Gastrocnemius medialis (tissue), 4 donors: Measurements from ENCODE around the gene P2RX5. TPM values are rescaled to one million over a fixed set of nuclear protein-coding genes. Genes with fewer than 3 reads are reported as not detected.
A peak's percentile ranks its signal among the peaks of the same experiment; 100 is the strongest.

Source experiments
- ATAC-seq, 2 donors: fragments of 150-250 bp; one replicate each; pipeline ENCODE4 v1.9.1; 2016
- DNase-seq, 2 donors: peaks; one replicate each; pipeline ENCODE4 v3.0.0-alpha.2; 2019
- H3K27ac ChIP-seq, 4 donors: fragments of 200-600 bp; sonication (generic); 1 replicate in 1 of 4; 2 replicates in 3 of 4; pipeline ENCODE4 v1.5.1; 2016 to 2018; ENCODE audit warnings: mild to moderate bottlenecking in 2 of 4, moderate library complexity in 1 of 4
- H3K27me3 ChIP-seq, 3 donors: fragments of 200-600 bp; sonication (generic) in 2 of 3; 1 replicate in 1 of 3; 2 replicates in 2 of 3; pipeline versions ENCODE4 v1.5.1 to v1.6.0; 2016 to 2019; ENCODE audit warnings: mild to moderate bottlenecking in 1 of 3, moderate library complexity in 1 of 3
- H3K36me3 ChIP-seq, 2 donors: fragments of 200-600 bp; sonication (generic) in 1 of 2; one replicate each; pipeline ENCODE4 v1.5.1; 2017 to 2018
- H3K4me1 ChIP-seq, 2 donors: fragments of 200-600 bp; sonication (generic) in 1 of 2; one replicate each; pipeline ENCODE4 v1.5.1; 2016 to 2017; ENCODE audit warnings: mild to moderate bottlenecking in 2 of 2
- H3K4me3 ChIP-seq, 4 donors: fragments of 200-600 bp; sonication (generic) in 3 of 4; 1 replicate in 1 of 4; 2 replicates in 3 of 4; pipeline ENCODE4 v1.5.1; 2016 to 2019; ENCODE audit warnings: mild to moderate bottlenecking in 2 of 4
- H3K9me3 ChIP-seq, 3 donors: fragments of 200-600 bp; sonication (generic) in 2 of 3; 1 replicate in 1 of 3; 2 replicates in 2 of 3; pipeline ENCODE4 v1.5.1; 2016 to 2019
- POLR2A ChIP-seq, 2 donors: fragments of 450-650 bp; IDR thresholded peaks; one replicate each; pipeline ENCODE4 v1.6.1; 2017; ENCODE audit warnings: antibody characterized with exemption in 2 of 2, mild to moderate bottlenecking in 2 of 2, moderate library complexity in 2 of 2
- in situ Hi-C, 4 donors: fragments of 200-750 bp; cut with MboI; loops; one replicate each; pipeline versions ENCODE4 v1.15.0 to v1.8.0; 2017; ENCODE audit warnings: low sequenced_read_pairs in 4 of 4
- intact Hi-C: fragments of 100-400 bp; cut with DNase I; formaldehyde crosslinking; loops from one replicate; pipeline ENCODE4 v1.15.1; 2023; ENCODE audit warnings: low total_unique reads
- total RNA-seq, 4 donors: library from RNA; depleted of rRNA; stranded (reverse); fragments of >200 nt; gene quantifications; one replicate each; pipeline versions ENCODE4 v1.1.0 to v1.2.3, GENCODE V29; 2016
- TF ChIP-seq, protein P1 (sequence below), 5 experiments: fragments of 450-650 bp in 3 of 5; fragments of 200-600 bp in 2 of 5; sonication (generic) in 2 of 5; IDR thresholded peaks in 4 of 5; conservative IDR thresholded peaks in 1 of 5; 1 replicate in 4 of 5; 2 replicates in 1 of 5; pipeline ENCODE4 v1.5.1; 2016 to 2019; ENCODE audit warnings: antibody characterized with exemption in 5 of 5, mild to moderate bottlenecking in 3 of 5, moderate library complexity in 3 of 5

Gene P2RX5
- total RNA-seq, 4 donors from 2014 or later = 12.3 to 52.9 (median 30.2) TPM

DNA sequence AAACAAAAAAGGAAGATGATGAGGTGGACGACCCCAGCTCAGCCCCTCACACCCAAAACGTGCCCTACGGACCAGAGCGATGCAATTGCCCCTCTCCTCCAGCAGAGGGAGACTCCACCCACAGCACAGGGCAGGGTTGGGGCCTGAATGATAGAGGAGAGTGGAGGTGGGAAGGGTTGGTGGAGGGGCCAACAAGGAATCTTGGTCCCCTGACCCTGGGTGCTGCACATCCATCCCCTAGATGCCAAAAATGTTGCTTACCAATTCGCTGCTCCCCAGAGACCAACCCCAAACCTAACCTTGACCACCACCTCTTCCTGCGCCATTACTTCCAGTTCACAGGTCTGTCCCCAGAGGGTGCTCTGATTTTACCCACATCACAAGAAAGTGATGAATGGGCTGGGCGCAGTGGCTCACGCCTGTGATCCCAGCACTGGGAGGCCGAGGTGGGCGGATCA, 12.9 kb downstream of the P2RX5 start:
- in situ Hi-C loops = no loop called here
- Histone ChIP-seq H3K4me3 (no peak overlapping the region), H3K36me3 (peaks cover 0 to 10% of the 10 kb centered on the region in 2 donors), H3K4me1 (no peaks in the 10 kb centered on the region), H3K9me3 (no peaks in the 10 kb centered on the region), H3K27me3 (no peaks in the 10 kb centered on the region), H3K27ac (no peak overlapping the region)
- TF ChIP-seq, protein P1, sequence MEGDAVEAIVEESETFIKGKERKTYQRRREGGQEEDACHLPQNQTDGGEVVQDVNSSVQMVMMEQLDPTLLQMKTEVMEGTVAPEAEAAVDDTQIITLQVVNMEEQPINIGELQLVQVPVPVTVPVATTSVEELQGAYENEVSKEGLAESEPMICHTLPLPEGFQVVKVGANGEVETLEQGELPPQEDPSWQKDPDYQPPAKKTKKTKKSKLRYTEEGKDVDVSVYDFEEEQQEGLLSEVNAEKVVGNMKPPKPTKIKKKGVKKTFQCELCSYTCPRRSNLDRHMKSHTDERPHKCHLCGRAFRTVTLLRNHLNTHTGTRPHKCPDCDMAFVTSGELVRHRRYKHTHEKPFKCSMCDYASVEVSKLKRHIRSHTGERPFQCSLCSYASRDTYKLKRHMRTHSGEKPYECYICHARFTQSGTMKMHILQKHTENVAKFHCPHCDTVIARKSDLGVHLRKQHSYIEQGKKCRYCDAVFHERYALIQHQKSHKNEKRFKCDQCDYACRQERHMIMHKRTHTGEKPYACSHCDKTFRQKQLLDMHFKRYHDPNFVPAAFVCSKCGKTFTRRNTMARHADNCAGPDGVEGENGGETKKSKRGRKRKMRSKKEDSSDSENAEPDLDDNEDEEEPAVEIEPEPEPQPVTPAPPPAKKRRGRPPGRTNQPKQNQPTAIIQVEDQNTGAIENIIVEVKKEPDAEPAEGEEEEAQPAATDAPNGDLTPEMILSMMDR (IDR thresholded peaks at IDR 0.05 in 4 of 5, conservative IDR thresholded peaks at IDR 0.05 in 1 of 5) = peak; percentile 82 to 90 (median 86)
- TF ChIP-seq POLR2A (IDR thresholded peaks at IDR 0.05) = no peak
- no peak for DNase-seq
- intact Hi-C loops = loop anchor here (5.0 kb wide), 2 partner anchors 39 to 144 kb away; partner anchors contain the start of gene HASPIN
- peak; percentile 62 to 76 for ATAC-seq

DNA sequence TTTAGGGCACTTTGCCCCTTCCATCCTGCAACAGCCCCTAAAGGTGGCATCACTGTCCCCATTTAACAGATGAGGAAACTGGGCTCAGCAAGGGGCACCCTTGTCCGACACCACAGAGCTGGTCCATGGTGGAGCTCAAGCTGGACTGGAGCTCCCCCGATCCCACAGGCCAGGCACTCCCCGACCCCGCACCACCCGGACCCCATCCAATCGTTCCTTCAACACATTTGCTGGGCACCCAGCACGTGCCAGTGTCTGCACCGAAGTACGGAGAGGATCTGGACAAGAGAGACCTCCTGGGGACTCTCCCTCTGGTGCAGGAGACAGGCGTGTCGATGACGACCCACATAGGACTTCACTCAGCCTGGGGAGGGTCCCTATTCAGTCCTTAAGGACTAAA, 13.9 kb downstream of the P2RX5 start:
- H3K27ac ChIP-seq = no peak overlapping the region
- H3K27me3 ChIP-seq = no peaks in the 10 kb centered on the region
- no peak for TF ChIP-seq POLR2A (IDR thresholded peaks at IDR 0.05)
- TF ChIP-seq, protein P1 (IDR thresholded peaks at IDR 0.05 in 4 of 5, conservative IDR thresholded peaks at IDR 0.05 in 1 of 5) = no peak
- in situ Hi-C loops (no loop called here), intact Hi-C loops (loop anchor here (5.0 kb wide), 2 partner anchors 40 to 145 kb away; partner anchors contain the start of gene HASPIN)
- no peaks in the 10 kb centered on the region for H3K4me1 ChIP-seq
- H3K9me3 ChIP-seq = no peaks in the 10 kb centered on the region
- no peak overlapping the region for H3K4me3 ChIP-seq
- ATAC-seq = no peak
- H3K36me3 ChIP-seq = peaks cover 0 to 18% of the 10 kb centered on the region in 2 donors
- DNase-seq = no peak

DNA sequence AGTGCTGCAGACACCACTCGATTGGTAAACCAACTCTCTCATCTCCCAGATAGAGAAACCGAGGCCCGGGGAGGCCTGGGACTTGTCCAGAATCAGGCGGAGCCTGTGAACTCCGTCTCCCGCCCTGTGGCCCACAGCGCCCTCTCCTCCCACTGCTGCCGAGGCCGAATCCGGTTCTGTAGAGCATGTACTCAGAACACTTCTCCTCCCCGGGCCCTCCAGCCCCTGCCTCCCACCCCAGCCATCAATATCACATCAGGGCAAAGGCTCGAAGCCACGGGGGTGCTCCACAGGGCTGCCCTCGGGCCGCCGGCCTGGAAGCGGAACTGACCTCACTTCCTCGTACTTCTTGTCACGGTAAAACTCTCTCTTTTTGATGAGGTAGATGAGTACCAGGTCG, 14.4 kb downstream of the P2RX5 start:
- no peaks in the 10 kb centered on the region for H3K4me1 ChIP-seq
- ATAC-seq (no peak), DNase-seq (no peak)
- in situ Hi-C loops (no loop called here), intact Hi-C loops (loop anchor here (5.0 kb wide), 2 partner anchors 41 to 146 kb away; partner anchors contain the start of gene HASPIN)
- TF ChIP-seq POLR2A (IDR thresholded peaks at IDR 0.05) = no peak
- TF ChIP-seq, protein P1 (IDR thresholded peaks at IDR 0.05 in 4 of 5, conservative IDR thresholded peaks at IDR 0.05 in 1 of 5) = no peak
- H3K36me3 ChIP-seq = peaks cover 0 to 18% of the 10 kb centered on the region in 2 donors
- H3K9me3 ChIP-seq = no peaks in the 10 kb centered on the region
- no peaks in the 10 kb centered on the region for H3K27me3 ChIP-seq
- H3K27ac ChIP-seq = no peak overlapping the region
- H3K4me3 ChIP-seq = no peak overlapping the region

DNA sequence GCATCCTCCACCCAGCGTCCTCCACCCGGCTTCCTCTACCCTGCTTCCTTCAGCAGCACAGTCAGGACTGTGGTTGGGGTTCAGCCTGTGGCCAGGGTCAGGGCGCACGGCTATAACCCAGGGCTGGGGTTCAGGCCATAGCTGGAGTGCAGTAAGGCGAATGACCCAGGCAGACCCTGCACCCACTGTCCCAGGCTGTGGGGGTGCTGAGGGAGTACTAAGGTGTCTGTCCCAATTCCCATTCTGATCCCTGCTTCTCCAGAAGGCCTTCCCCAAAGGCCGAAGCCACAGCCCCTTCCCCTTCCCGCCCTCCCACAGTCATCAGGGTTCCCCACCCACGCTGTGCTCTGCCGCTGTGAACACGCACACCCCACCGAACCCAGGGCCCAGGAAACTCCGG, 14.9 kb downstream of the P2RX5 start:
- TF ChIP-seq, protein P1 (IDR thresholded peaks at IDR 0.05 in 4 of 5, conservative IDR thresholded peaks at IDR 0.05 in 1 of 5) = no peak
- no peak for TF ChIP-seq POLR2A (IDR thresholded peaks at IDR 0.05)
- intact Hi-C loops (loop anchor here (5.0 kb wide), 2 partner anchors 41 to 146 kb away; partner anchors contain the start of gene HASPIN), in situ Hi-C loops (no loop called here)
- no peak for ATAC-seq
- Histone ChIP-seq H3K4me3 (no peak overlapping the region), H3K27me3 (no peaks in the 10 kb centered on the region), H3K27ac (no peak overlapping the region), H3K4me1 (no peaks in the 10 kb centered on the region), H3K9me3 (no peaks in the 10 kb centered on the region), H3K36me3 (peaks cover 0 to 20% of the 10 kb centered on the region in 2 donors)
- DNase-seq = no peak
